GM06990 (cell line): ENCODE data around the gene GRIA3.

Experiments
- DNase-seq: peaks from one replicate; pipeline ENCODE4 v3.0.0-alpha.2; 2011; ENCODE audit not compliant: insufficient read length; ENCODE audit errors: extremely low read depth
- H3K27me3 ChIP-seq: replicated peaks from 2 replicates; pipeline ENCODE4 v1.6.0; 2011; ENCODE audit warnings: low read length; ENCODE audit not compliant: control insufficient read depth, insufficient read depth
- H3K36me3 ChIP-seq: 2 replicates; pipeline ENCODE4 v1.5.1; 2011; ENCODE audit warnings: low read length; ENCODE audit not compliant: control insufficient read depth, insufficient read depth
- H3K4me3 ChIP-seq: replicated peaks from 2 replicates; pipeline ENCODE4 v1.5.1; 2011; ENCODE audit warnings: low read depth, mild to moderate bottlenecking, control low read depth, low read length
- CTCF ChIP-seq: IDR thresholded peaks from 2 replicates; pipeline ENCODE4 v1.5.1; 2011; ENCODE audit warnings: low read length, control low read depth, mild to moderate bottlenecking, inconsistent platforms; ENCODE audit not compliant: insufficient read depth, poor library complexity, severe bottlenecking

The GRIA3 gene

GRCh38 chrX:123331859-123332258, 147.8 kb downstream of the GRIA3 start:
- no peak for DNase-seq
- Histone ChIP-seq H3K4me3 (no peak overlapping the region), H3K27me3 (no peaks in the 10 kb centered on the region), H3K36me3 (no peaks in the 10 kb centered on the region)
- TF ChIP-seq CTCF = no peak

DNA sequence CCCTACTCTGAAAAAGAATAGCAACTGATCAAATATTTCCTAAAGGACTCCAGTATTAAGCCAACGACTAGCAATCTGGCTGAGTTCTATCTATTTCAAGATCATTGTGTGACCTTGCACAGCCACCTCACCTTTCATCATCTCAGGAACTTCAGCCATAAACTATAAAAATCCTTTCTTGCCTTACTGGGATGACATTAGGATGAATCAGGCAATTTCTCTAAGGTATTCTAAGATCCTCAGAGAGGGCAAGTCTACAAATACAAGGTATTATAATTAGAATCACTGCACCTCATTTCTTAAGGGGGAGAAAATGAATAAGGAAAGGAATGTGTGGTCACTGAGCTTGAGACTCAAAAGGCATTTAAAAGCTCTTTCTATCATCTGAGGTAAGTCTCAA, 152.6 kb downstream of the GRIA3 start:
- H3K4me3 ChIP-seq = no peak overlapping the region
- TF ChIP-seq CTCF = no peak
- DNase-seq = no peak
- no peaks in the 10 kb centered on the region for H3K27me3 ChIP-seq
- no peaks in the 10 kb centered on the region for H3K36me3 ChIP-seq

GRCh38 chrX:123337886-123338639, 154.0 kb downstream of the GRIA3 start:
- Histone ChIP-seq H3K36me3 (no peaks in the 10 kb centered on the region), H3K27me3 (no peaks in the 10 kb centered on the region), H3K4me3 (no peak overlapping the region)
- TF ChIP-seq CTCF = no peak
- no peak for DNase-seq

- no peak for DNase-seq
- H3K27me3 ChIP-seq = no peaks in the 10 kb centered on the region
- H3K4me3 ChIP-seq = no peak overlapping the region
- H3K36me3 ChIP-seq = no peaks in the 10 kb centered on the region
- TF ChIP-seq CTCF = no peak
These were observed 155.3 kb downstream of the GRIA3 start for GRCh38 chrX:123339221-123339905.

GRCh38 chrX:123340696-123341095, 156.6 kb downstream of the GRIA3 start:
- Histone ChIP-seq H3K4me3 (no peak overlapping the region), H3K27me3 (no peaks in the 10 kb centered on the region), H3K36me3 (no peaks in the 10 kb centered on the region)
- no peak for TF ChIP-seq CTCF
- no peak for DNase-seq
